GM12878 (cell line): Measurements from ENCODE around the gene CPT1C.

Source experiments
- CBX5 ChIP-seq: sonication (generic); IDR thresholded peaks from 2 replicates; pipeline ENCODE4 v1.6.1; 2016; ENCODE audit warnings: low read depth, moderate library complexity, mild to moderate bottlenecking, inconsistent platforms
- EZH2 ChIP-seq: IDR thresholded peaks from 2 replicates; pipeline ENCODE4 v1.6.1; 2012; ENCODE audit warnings: low read depth, mild to moderate bottlenecking, control low read depth, inconsistent platforms, low read length, borderline replicate concordance; ENCODE audit not compliant: control insufficient read depth
- MTA3 ChIP-seq: IDR thresholded peaks from 2 replicates; pipeline ENCODE4 v1.6.1; 2012; ENCODE audit warnings: low read length, inconsistent platforms, borderline replicate concordance
- NFXL1 ChIP-seq: fragments of 450-650 bp; IDR thresholded peaks from 2 replicates; pipeline ENCODE4 v1.6.1; 2017; ENCODE audit warnings: antibody characterized with exemption, mild to moderate bottlenecking, borderline replicate concordance
- NR2C2 ChIP-seq: IDR thresholded peaks from 2 replicates; pipeline ENCODE4 v1.6.1; 2011; ENCODE audit warnings: borderline replicate concordance, low read depth; ENCODE audit not compliant: control insufficient read depth, insufficient read length
- RAD51 ChIP-seq: fragments of 450-650 bp; IDR thresholded peaks from 2 replicates; pipeline ENCODE4 v1.6.1; 2016; ENCODE audit warnings: moderate library complexity, mild to moderate bottlenecking, inconsistent platforms
- RFX5 ChIP-seq: IDR thresholded peaks from 2 replicates; pipeline ENCODE4 v1.6.1; 2011; ENCODE audit warnings: low read depth, low read length, improper control_type of control experiment
- SP1 ChIP-seq: IDR thresholded peaks from one replicate; pipeline ENCODE4 v1.6.1; 2011; ENCODE audit warnings: low read depth, low read length
- SRF ChIP-seq, 2 experiments: IDR thresholded peaks; 2 replicates each; pipeline ENCODE4 v1.6.1; 2011; ENCODE audit warnings: low read depth in 2 of 2, low read length in 2 of 2, mild to moderate bottlenecking in 1 of 2, moderate library complexity in 1 of 2
- TF ChIP-seq, protein P1 (sequence below), 3 experiments: IDR thresholded peaks in 2 of 3; conservative IDR thresholded peaks in 1 of 3; 2 replicates each; pipeline ENCODE4 v1.5.1; 2011; ENCODE audit warnings: low read depth in 3 of 3, low read length in 3 of 3, mild to moderate bottlenecking in 3 of 3, control low read depth in 2 of 3, moderate library complexity in 2 of 3, inconsistent platforms in 1 of 3, mixed read lengths in 1 of 3; ENCODE audit not compliant: control insufficient read depth in 2 of 3, insufficient read depth in 1 of 3; ENCODE audit errors: extremely low read depth in 1 of 3
- TF ChIP-seq, protein P2 (sequence below): fragments of 450-650 bp; formaldehyde crosslinking; IDR thresholded peaks from 2 replicates; pipeline ENCODE4 v1.5.0; 2022; ENCODE audit warnings: mild to moderate bottlenecking, missing genetic modification characterization
- TF ChIP-seq, protein P3 (sequence below): fragments of 450-650 bp; IDR thresholded peaks from 2 replicates; pipeline ENCODE4 v1.6.1; 2017; ENCODE audit warnings: mild to moderate bottlenecking, moderate library complexity

DNA sequence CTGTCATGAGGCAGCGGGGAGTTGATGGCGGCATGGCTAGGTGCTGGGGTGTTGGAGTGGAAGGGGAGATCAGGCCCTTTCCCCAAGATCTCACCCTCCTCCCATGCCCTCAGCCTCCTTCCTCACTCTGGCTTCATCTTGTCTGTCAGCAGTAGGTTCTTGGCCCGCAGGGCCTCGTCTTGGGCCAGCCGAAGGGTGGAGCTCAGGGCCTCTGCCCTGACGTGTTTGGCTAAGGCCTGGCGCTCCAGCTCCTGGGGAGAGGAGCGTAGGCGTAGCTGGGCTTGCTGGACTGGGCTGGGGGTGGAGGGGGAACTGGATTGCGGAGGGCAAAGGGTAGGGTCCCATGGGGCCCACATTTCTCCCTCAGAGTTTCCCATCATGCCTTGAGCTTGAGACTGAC lies 49.0 kb downstream of the CPT1C start:
- TF ChIP-seq, protein P1, sequence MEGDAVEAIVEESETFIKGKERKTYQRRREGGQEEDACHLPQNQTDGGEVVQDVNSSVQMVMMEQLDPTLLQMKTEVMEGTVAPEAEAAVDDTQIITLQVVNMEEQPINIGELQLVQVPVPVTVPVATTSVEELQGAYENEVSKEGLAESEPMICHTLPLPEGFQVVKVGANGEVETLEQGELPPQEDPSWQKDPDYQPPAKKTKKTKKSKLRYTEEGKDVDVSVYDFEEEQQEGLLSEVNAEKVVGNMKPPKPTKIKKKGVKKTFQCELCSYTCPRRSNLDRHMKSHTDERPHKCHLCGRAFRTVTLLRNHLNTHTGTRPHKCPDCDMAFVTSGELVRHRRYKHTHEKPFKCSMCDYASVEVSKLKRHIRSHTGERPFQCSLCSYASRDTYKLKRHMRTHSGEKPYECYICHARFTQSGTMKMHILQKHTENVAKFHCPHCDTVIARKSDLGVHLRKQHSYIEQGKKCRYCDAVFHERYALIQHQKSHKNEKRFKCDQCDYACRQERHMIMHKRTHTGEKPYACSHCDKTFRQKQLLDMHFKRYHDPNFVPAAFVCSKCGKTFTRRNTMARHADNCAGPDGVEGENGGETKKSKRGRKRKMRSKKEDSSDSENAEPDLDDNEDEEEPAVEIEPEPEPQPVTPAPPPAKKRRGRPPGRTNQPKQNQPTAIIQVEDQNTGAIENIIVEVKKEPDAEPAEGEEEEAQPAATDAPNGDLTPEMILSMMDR (IDR thresholded peaks at IDR 0.05 in 2 of 3, conservative IDR thresholded peaks at IDR 0.05 in 1 of 3; ENCODE audit: control insufficient read depth in 2 of 3, extremely low read depth in 1 of 3, insufficient read depth in 1 of 3, low read depth in 3 of 3, low read length in 3 of 3): no peak
- TF ChIP-seq SRF (IDR thresholded peaks at IDR 0.05; ENCODE audit: low read depth in 2 of 2, low read length in 2 of 2): no peak
- no peak for TF ChIP-seq NFXL1
- TF ChIP-seq CBX5: no peak
- TF ChIP-seq EZH2: no peak
- no peak for TF ChIP-seq NR2C2
- TF ChIP-seq, protein P2, sequence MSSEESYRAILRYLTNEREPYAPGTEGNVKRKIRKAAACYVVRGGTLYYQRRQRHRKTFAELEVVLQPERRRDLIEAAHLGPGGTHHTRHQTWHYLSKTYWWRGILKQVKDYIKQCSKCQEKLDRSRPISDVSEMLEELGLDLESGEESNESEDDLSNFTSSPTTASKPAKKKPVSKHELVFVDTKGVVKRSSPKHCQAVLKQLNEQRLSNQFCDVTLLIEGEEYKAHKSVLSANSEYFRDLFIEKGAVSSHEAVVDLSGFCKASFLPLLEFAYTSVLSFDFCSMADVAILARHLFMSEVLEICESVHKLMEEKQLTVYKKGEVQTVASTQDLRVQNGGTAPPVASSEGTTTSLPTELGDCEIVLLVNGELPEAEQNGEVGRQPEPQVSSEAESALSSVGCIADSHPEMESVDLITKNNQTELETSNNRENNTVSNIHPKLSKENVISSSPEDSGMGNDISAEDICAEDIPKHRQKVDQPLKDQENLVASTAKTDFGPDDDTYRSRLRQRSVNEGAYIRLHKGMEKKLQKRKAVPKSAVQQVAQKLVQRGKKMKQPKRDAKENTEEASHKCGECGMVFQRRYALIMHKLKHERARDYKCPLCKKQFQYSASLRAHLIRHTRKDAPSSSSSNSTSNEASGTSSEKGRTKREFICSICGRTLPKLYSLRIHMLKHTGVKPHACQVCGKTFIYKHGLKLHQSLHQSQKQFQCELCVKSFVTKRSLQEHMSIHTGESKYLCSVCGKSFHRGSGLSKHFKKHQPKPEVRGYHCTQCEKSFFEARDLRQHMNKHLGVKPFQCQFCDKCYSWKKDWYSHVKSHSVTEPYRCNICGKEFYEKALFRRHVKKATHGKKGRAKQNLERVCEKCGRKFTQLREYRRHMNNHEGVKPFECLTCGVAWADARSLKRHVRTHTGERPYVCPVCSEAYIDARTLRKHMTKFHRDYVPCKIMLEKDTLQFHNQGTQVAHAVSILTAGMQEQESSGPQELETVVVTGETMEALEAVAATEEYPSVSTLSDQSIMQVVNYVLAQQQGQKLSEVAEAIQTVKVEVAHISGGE (CRISPR knock-in tag): no peak
- no peak for TF ChIP-seq RFX5
- no peak for TF ChIP-seq MTA3
- no peak for TF ChIP-seq SP1
- TF ChIP-seq, protein P3, sequence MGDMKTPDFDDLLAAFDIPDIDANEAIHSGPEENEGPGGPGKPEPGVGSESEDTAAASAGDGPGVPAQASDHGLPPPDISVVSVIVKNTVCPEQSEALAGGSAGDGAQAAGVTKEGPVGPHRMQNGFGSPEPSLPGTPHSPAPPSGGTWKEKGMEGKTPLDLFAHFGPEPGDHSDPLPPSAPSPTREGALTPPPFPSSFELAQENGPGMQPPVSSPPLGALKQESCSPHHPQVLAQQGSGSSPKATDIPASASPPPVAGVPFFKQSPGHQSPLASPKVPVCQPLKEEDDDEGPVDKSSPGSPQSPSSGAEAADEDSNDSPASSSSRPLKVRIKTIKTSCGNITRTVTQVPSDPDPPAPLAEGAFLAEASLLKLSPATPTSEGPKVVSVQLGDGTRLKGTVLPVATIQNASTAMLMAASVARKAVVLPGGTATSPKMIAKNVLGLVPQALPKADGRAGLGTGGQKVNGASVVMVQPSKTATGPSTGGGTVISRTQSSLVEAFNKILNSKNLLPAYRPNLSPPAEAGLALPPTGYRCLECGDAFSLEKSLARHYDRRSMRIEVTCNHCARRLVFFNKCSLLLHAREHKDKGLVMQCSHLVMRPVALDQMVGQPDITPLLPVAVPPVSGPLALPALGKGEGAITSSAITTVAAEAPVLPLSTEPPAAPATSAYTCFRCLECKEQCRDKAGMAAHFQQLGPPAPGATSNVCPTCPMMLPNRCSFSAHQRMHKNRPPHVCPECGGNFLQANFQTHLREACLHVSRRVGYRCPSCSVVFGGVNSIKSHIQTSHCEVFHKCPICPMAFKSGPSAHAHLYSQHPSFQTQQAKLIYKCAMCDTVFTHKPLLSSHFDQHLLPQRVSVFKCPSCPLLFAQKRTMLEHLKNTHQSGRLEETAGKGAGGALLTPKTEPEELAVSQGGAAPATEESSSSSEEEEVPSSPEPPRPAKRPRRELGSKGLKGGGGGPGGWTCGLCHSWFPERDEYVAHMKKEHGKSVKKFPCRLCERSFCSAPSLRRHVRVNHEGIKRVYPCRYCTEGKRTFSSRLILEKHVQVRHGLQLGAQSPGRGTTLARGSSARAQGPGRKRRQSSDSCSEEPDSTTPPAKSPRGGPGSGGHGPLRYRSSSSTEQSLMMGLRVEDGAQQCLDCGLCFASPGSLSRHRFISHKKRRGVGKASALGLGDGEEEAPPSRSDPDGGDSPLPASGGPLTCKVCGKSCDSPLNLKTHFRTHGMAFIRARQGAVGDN: no peak
- no peak for TF ChIP-seq RAD51
